Thyroid gland (tissue), 4 donors: ENCODE measurements around the gene CTXN3.

Experiments used
- CTCF ChIP-seq, 6 experiments: fragments of 200-600 bp in 3 of 6; fragments of 450-650 bp in 3 of 6; sonication (generic) in 3 of 6; IDR thresholded peaks; one replicate each; pipeline ENCODE4 v1.5.1; 2016 to 2019; ENCODE audit warnings: antibody characterized with exemption in 6 of 6, mild to moderate bottlenecking in 2 of 6, inconsistent platforms in 1 of 6, moderate library complexity in 1 of 6
- POLR2A ChIP-seq, 2 donors: fragments of 450-650 bp; IDR thresholded peaks; one replicate each; pipeline ENCODE4 v1.6.1; 2017; ENCODE audit warnings: antibody characterized with exemption in 2 of 2, mild to moderate bottlenecking in 2 of 2, moderate library complexity in 1 of 2

GRCh38 chr5:127602481-127602880 is 46.4 kb upstream of the CTXN3 start:
- TF ChIP-seq CTCF (IDR thresholded peaks at IDR 0.05): no peak
- no peak for TF ChIP-seq POLR2A (IDR thresholded peaks at IDR 0.05)
